Bronchial epithelial cell (primary cell): Measurements from ENCODE around the gene USH1C. TPM values are rescaled to one million over a fixed set of nuclear protein-coding genes. Genes with fewer than 3 reads are reported as not detected.

Experiments used
- DNase-seq: peaks from one replicate; pipeline ENCODE4 v3.0.0-alpha.2; 2010; ENCODE audit warnings: low read depth
- FAIRE-seq: peaks from 2 replicates; lab custom pipeline; 2011; peaks lifted over from hg19 to GRCh38; lab: Jason Lieb, UNC
- H3K27me3 ChIP-seq: 2 replicates; pipeline ENCODE4 v1.5.1; 2011; ENCODE audit warnings: low read length; ENCODE audit not compliant: control insufficient read depth, insufficient read depth
- H3K36me3 ChIP-seq: 2 replicates; pipeline ENCODE4 v1.5.1; 2011; ENCODE audit warnings: low read length; ENCODE audit not compliant: control insufficient read depth, insufficient read depth
- H3K4me3 ChIP-seq: 2 replicates; pipeline ENCODE4 v1.5.1; 2011; ENCODE audit warnings: mild to moderate bottlenecking, low read depth, low read length, control low read depth
- CTCF ChIP-seq: IDR thresholded peaks from 2 replicates; pipeline ENCODE4 v1.5.1; 2011; ENCODE audit warnings: mild to moderate bottlenecking, moderate library complexity, low read length, control low read depth, inconsistent platforms; ENCODE audit not compliant: insufficient read depth, severe bottlenecking
- total RNA-seq: library from RNA; depleted of rRNA; stranded (reverse); fragments of >200 nt; gene quantifications from 2 replicates; pipeline ENCODE4 v1.2.1, GENCODE V29; 2014

USH1C gene
- total RNA-seq, 1 donor from 2014 or later: not detected

DNA sequence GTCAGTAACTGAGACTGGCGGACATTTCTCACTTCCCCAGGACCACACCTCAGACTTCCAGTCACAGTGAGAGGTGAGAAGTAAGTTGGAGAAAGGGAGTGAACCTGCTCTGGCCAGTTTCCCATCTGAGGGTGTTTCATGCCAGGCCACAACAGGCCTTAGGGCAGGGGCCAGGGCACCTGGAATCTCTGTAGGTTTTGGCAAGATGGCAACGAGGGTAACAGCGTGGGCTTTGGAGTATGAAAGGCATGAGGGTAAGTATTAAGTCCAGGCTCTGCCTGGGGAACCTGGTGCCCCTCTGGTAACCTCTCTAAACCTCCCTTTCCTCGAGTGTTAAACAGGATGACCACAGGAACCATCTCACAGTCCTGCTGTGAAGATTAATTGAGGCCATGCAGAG lies 39.1 kb downstream of the USH1C start:
- no peak for DNase-seq
- no peak for FAIRE-seq
- Histone ChIP-seq H3K36me3 (no peaks in the 10 kb centered on the region), H3K27me3 (peaks cover 4% of the 10 kb centered on the region), H3K4me3 (no peak overlapping the region)
- TF ChIP-seq CTCF: no peak

GRCh38 chr11:17504330-17505107 lies 39.7 kb downstream of the USH1C start:
- FAIRE-seq: peak; percentile 68
- H3K27me3 ChIP-seq: peaks cover 4% of the 10 kb centered on the region
- H3K36me3 ChIP-seq: no peaks in the 10 kb centered on the region
- H3K4me3 ChIP-seq: no peak overlapping the region
- TF ChIP-seq CTCF: peak; percentile 86
- DNase-seq: peak; percentile 47

DNA sequence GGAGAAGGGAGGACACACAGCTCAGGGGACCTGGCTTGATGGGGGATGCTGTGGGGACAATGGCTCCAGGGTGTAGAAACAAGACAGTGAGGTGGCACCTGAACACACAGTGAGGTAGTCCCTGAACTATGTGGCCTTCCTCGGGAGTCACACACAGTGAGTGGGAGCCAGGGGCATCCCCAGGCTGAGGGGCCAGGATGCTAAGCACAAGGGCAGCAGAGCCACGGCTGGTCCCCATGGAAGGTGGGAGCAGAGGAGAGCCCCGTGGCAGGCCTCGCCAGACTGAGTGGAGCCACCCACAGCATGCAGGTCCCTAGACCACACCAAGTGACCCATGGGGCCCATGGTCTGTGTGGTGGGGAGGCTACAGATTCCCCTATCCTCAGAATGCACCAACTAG lies 41.6 kb downstream of the USH1C start:
- FAIRE-seq (no peak), DNase-seq (no peak)
- Histone ChIP-seq H3K27me3 (peaks cover 2% of the 10 kb centered on the region), H3K36me3 (no peaks in the 10 kb centered on the region), H3K4me3 (no peak overlapping the region)
- no peak for TF ChIP-seq CTCF

DNA sequence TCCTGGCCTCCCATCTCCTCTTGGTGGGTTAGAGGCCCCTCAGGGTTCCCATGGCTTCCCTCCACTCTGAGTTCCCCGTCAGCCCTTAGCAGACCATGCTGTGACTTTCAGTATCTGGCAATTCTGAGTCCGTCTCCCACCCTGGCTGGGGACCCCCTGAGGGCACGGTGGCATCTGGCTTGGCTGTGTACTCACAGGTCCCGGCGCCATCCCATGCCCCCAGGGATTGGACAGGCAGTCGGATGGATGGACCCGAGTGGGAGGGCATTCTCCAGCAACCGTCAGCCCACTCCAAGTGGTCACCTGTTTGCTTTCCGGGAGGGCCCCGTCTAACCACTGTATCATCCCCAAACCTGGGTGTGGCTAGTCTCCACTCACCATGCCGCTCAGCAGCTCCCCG lies 43.5 kb downstream of the USH1C start:
- Histone ChIP-seq H3K4me3 (no peak overlapping the region), H3K27me3 (peaks cover 3% of the 10 kb centered on the region), H3K36me3 (no peaks in the 10 kb centered on the region)
- DNase-seq (no peak), FAIRE-seq (no peak)
- no peak for TF ChIP-seq CTCF

DNA sequence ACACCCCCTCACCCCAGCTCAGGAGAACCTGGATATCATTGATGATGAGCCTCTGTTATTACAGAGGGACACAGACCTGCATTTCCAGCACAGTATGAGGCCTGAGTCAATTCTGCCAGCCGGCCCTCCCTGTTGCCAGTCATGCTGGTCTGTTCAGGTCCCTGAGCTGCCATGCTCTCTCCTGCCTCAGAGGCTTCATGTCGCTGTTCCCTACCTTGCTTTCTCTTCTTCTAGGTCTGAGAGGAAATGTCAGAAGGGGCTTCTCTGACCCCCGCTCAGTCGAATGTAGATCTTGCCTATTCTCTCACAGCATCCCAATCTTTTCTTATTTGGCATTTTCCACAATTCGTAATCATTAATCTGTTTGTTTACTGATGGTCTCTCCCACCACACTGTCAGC lies 45.7 kb downstream of the USH1C start:
- no peak for DNase-seq
- Histone ChIP-seq H3K27me3 (peaks cover 3% of the 10 kb centered on the region), H3K36me3 (no peaks in the 10 kb centered on the region), H3K4me3 (no peak overlapping the region)
- TF ChIP-seq CTCF: peak; percentile 30
- FAIRE-seq: peak; percentile 7

DNA sequence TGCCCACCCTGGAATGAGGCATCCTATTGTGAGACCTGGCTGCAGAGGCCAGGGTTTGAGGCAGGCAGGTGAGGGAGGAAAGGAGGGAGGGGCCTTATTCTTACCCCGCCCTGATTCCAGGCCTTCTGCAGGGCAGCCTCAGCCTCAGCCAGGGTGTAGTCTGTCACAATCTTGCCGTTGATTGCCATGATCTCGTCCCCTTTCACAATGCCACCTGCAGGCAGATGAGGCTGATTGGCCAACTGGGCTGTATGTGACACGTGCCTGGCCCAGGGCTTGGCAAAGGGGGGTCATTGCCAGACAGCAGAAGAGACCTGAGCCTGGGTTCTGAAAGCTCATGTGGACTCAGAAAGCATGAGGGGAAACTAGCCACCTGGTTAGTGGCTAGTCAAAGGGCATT lies 46.2 kb downstream of the USH1C start:
- Histone ChIP-seq H3K4me3 (no peak overlapping the region), H3K27me3 (peaks cover 3% of the 10 kb centered on the region), H3K36me3 (no peaks in the 10 kb centered on the region)
- FAIRE-seq (no peak), DNase-seq (no peak)
- no peak for TF ChIP-seq CTCF
